SK-N-SH (cell line): ENCODE results near the gene KCTD19. TPM values are rescaled to one million over a fixed set of nuclear protein-coding genes. Genes with fewer than 3 reads are reported as not detected.

ENCODE experiments used
- CTCF ChIA-PET: fragments of 300-600, 350-600 bp; formaldehyde crosslinking; extraction: SDS; loops from one replicate; lab custom pipeline; 2021; lab: Yijun Ruan, JAX
- POLR2A ChIA-PET: fragments of 350-600 bp; sonication (Branson Sonifier 250); formaldehyde crosslinking; extraction: SDS; loops from one replicate; lab custom pipeline; 2020; ENCODE audit warnings: antibody characterized with exemption, inconsistent platforms; lab: Yijun Ruan, JAX
- DNase-seq: peaks from one replicate; pipeline ENCODE4 v3.0.0; 2012
- H2AFZ ChIP-seq: fragments of 200-600 bp; sonication (generic); 2 replicates; pipeline ENCODE4 v1.8.1; 2016; ENCODE audit warnings: antibody characterized with exemption, mild to moderate bottlenecking, low read depth
- H3F3A ChIP-seq: fragments of 200-600 bp; sonication (generic); replicated peaks from 2 replicates; pipeline ENCODE3; 2016; ENCODE audit warnings: antibody characterized with exemption, mild to moderate bottlenecking; ENCODE audit not compliant: insufficient read depth
- H3K27ac ChIP-seq, 2 experiments: fragments of 200-500 bp in 1 of 2; fragments of 200-600 bp in 1 of 2; sonication (Bioruptor generic) in 1 of 2; sonication (generic), shearing (Covaris generic) in 1 of 2; 2 replicates each; pipeline versions ENCODE4 v1.5.1 to v1.6.1; 2014 to 2016; ENCODE audit warnings: low read depth in 2 of 2, inconsistent platforms in 1 of 2, low read length in 1 of 2, mild to moderate bottlenecking in 1 of 2, mixed read lengths in 1 of 2
- H3K27me3 ChIP-seq: fragments of 200-600 bp; sonication (generic), shearing (Covaris generic); 2 replicates; pipeline ENCODE4 v1.6.1; 2016; ENCODE audit warnings: mixed run types; ENCODE audit not compliant: insufficient read depth
- H3K36me3 ChIP-seq, 2 experiments: fragments of 200-500 bp in 1 of 2; fragments of 200-600 bp in 1 of 2; sonication (Bioruptor generic) in 1 of 2; sonication (generic) in 1 of 2; replicated peaks in 1 of 2; 2 replicates each; pipeline versions ENCODE3 to v1.5.1; 2014 to 2016; ENCODE audit warnings: low read length in 1 of 2, mild to moderate bottlenecking in 1 of 2; ENCODE audit not compliant: insufficient read depth in 2 of 2, control insufficient read depth in 1 of 2
- H3K4me1 ChIP-seq, 2 experiments: fragments of 200-500 bp in 1 of 2; fragments of 200-600 bp in 1 of 2; sonication (Bioruptor generic) in 1 of 2; sonication (generic), shearing (Covaris generic) in 1 of 2; 2 replicates each; pipeline versions ENCODE4 v1.5.1 to v1.6.1; 2014 to 2016; ENCODE audit warnings: low read depth in 1 of 2, low read length in 1 of 2, mixed run types in 1 of 2; ENCODE audit not compliant: insufficient read depth in 2 of 2, control insufficient read depth in 1 of 2
- H3K4me2 ChIP-seq: fragments of 200-600 bp; sonication (generic), shearing (Covaris generic); 2 replicates; pipeline ENCODE4 v1.6.1; 2017; ENCODE audit warnings: mixed run types
- H3K4me3 ChIP-seq, 2 experiments: fragments of 200-500 bp in 1 of 2; fragments of 200-600 bp in 1 of 2; sonication (Bioruptor generic) in 1 of 2; sonication (generic), shearing (Covaris generic) in 1 of 2; 2 replicates each; pipeline versions ENCODE4 v1.5.1 to v1.8.1; 2014 to 2016; ENCODE audit warnings: low read depth in 2 of 2, inconsistent platforms in 1 of 2, low read length in 1 of 2, mild to moderate bottlenecking in 1 of 2, mixed read lengths in 1 of 2, moderate library complexity in 1 of 2
- H3K79me2 ChIP-seq: fragments of 200-600 bp; sonication (generic); 2 replicates; pipeline ENCODE4 v1.8.1; 2017; ENCODE audit warnings: mild to moderate bottlenecking; ENCODE audit not compliant: insufficient read depth
- H3K9ac ChIP-seq: fragments of 200-600 bp; sonication (generic); 2 replicates; pipeline ENCODE4 v1.6.1; 2017; ENCODE audit warnings: mixed run types
- H3K9me2 ChIP-seq: fragments of 200-600 bp; sonication (generic); 2 replicates; pipeline ENCODE4 v1.6.1; 2017; ENCODE audit warnings: mixed run types
- H3K9me3 ChIP-seq: fragments of 200-600 bp; sonication (generic); 2 replicates; pipeline ENCODE4 v1.6.1; 2017; ENCODE audit warnings: mixed run types, mild to moderate bottlenecking, moderate library complexity
- H4K20me1 ChIP-seq: fragments of 200-600 bp; sonication (generic); 2 replicates; pipeline ENCODE4 v1.6.1; 2017; ENCODE audit warnings: mild to moderate bottlenecking, mixed run types; ENCODE audit not compliant: insufficient read depth
- CHD2 ChIP-seq: fragments of 150-350 bp; IDR thresholded peaks from 2 replicates; pipeline ENCODE4 v1.6.1; 2018; ENCODE audit warnings: low read length; ENCODE audit not compliant: partially characterized antibody
- EZH2phosphoT487 ChIP-seq: fragments of 200-600 bp; sonication (generic); IDR thresholded peaks from 2 replicates; pipeline ENCODE4 v1.6.1; 2017; ENCODE audit warnings: low read depth, mixed run types, mild to moderate bottlenecking, antibody characterized with exemption, moderate library complexity, borderline replicate concordance
- FOSL2 ChIP-seq: IDR thresholded peaks from 2 replicates; pipeline ENCODE4 v1.4.0; 2012; ENCODE audit warnings: low read depth, mild to moderate bottlenecking, moderate library complexity, borderline replicate concordance
- GABPA ChIP-seq: IDR thresholded peaks from 2 replicates; pipeline ENCODE4 v1.4.0; 2012; ENCODE audit warnings: low read depth, mild to moderate bottlenecking
- GATA2 ChIP-seq: sonication (generic); formaldehyde crosslinking; IDR thresholded peaks from 2 replicates; pipeline ENCODE4 v1.5.0; 2020; ENCODE audit warnings: mild to moderate bottlenecking, missing genetic modification reagents
- NFIC ChIP-seq: IDR thresholded peaks from 2 replicates; pipeline ENCODE4 v1.4.0; 2012; ENCODE audit warnings: borderline replicate concordance
- NRF1 ChIP-seq: IDR thresholded peaks from 2 replicates; pipeline ENCODE4 v1.6.1; 2012; ENCODE audit warnings: low read depth, mild to moderate bottlenecking, low read length
- POLR2AphosphoS5 ChIP-seq: IDR thresholded peaks from 2 replicates; pipeline ENCODE4 v1.6.1; 2012; ENCODE audit warnings: low read depth, low read length
- RAD21 ChIP-seq: IDR thresholded peaks from 2 replicates; pipeline ENCODE4 v1.6.1; 2012; ENCODE audit warnings: mild to moderate bottlenecking, low read length
- SIN3A ChIP-seq: IDR thresholded peaks from 2 replicates; pipeline ENCODE4 v1.6.1; 2012; ENCODE audit warnings: low read depth, mild to moderate bottlenecking, low read length, moderate library complexity, borderline replicate concordance
- SMC3 ChIP-seq: IDR thresholded peaks from 2 replicates; pipeline ENCODE4 v1.6.1; 2012; ENCODE audit warnings: low read depth, low read length, improper control_type of control experiment
- TCF12 ChIP-seq: IDR thresholded peaks from 2 replicates; pipeline ENCODE4 v1.4.0; 2012
- TEAD4 ChIP-seq: IDR thresholded peaks from 2 replicates; pipeline ENCODE4 v1.4.0; 2012; ENCODE audit warnings: mild to moderate bottlenecking, borderline replicate concordance; ENCODE audit not compliant: insufficient read depth
- WGBS: methylation state at CpG from one replicate; pipeline ENCODE4 v1.1.6; 2017; ENCODE audit warnings: low lambda C conversion rate; 5-methylcytosine and 5-hydroxymethylcytosine counted together
- polyA plus RNA-seq, 3 experiments: library from polyadenylated mRNA; depleted of rRNA; stranded (reverse); fragments of >200 nt; gene quantifications; 2 replicates each; pipeline ENCODE4 v1.2.3, GENCODE V29; 2012
- TF ChIP-seq, protein P1 (sequence below): IDR thresholded peaks from 2 replicates; pipeline ENCODE4 v1.4.0; 2012; ENCODE audit warnings: low read depth
- TF ChIP-seq, protein P2 (sequence below): IDR thresholded peaks from 2 replicates; pipeline ENCODE4 v1.6.1; 2012; ENCODE audit warnings: mild to moderate bottlenecking, low read depth, low read length, moderate library complexity
- TF ChIP-seq, protein P3 (sequence below): fragments of 200-600 bp; sonication (generic); IDR thresholded peaks from 2 replicates; pipeline ENCODE4 v1.6.1; 2017; ENCODE audit warnings: antibody characterized with exemption, mild to moderate bottlenecking, moderate library complexity
- TF ChIP-seq, protein P4 (sequence below): IDR thresholded peaks from 2 replicates; pipeline ENCODE4; 2012
- TF ChIP-seq, protein P5 (sequence below): fragments of 150-350 bp; IDR thresholded peaks from 2 replicates; pipeline ENCODE4 v1.6.1; 2017; ENCODE audit warnings: antibody characterized with exemption, low read length, low read depth, borderline replicate concordance

The KCTD19 gene
- polyA plus RNA-seq, 1 of the 3 experiments (the other 2 are of a cell fraction): 1.8 TPM

DNA sequence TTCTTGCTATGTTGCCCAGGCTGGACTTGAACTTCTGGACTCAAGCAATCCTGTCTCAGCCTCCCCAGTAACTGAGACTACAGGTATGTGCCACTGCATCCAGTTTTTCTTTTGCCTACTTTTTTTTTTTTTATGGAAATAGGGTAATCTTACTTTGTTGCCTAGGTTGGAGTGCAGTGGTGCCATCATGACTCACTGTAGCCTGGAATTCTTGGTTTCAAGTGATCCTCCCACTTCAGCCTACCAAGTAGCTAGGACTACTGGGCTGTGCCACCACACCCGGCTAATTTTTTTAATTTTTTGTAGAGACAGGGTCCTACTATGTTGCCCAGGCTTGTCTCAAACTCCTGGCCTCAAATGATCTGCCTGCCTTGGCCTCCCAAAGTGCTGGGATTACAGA lies 10.1 kb upstream of the KCTD19 start:
- WGBS: 81% methylated on average over 1 of the region's 1 CpG
- Histone ChIP-seq H3F3A (peaks cover 12% of the 10 kb centered on the region), H3K4me2 (no peak overlapping the region), H3K36me3 (no peaks in the 10 kb centered on the region), H3K9ac (no peak overlapping the region), H3K79me2 (no peaks in the 10 kb centered on the region), H3K4me1 (no peaks in the 10 kb centered on the region), H4K20me1 (no peaks in the 10 kb centered on the region), H3K27me3 (no peaks in the 10 kb centered on the region), H3K9me2 (no peaks in the 10 kb centered on the region), H3K9me3 (no peaks in the 10 kb centered on the region), H3K27ac (no peak overlapping the region), H2AFZ (no peak overlapping the region), H3K4me3 (no peak overlapping the region)
- ChIA-PET POLR2A (no interaction called here), CTCF (no interaction called here)
- DNase-seq: no peak
- TF ChIP-seq TCF12 (no peak), SIN3A (no peak), TEAD4 (no peak), GABPA (no peak), SMC3 (no peak), NRF1 (no peak), POLR2AphosphoS5 (no peak), NFIC (no peak), CHD2 (no peak), EZH2phosphoT487 (no peak), FOSL2 (no peak), RAD21 (no peak), GATA2 (CRISPR knock-in tag) (no peak)
- TF ChIP-seq, protein P1, sequence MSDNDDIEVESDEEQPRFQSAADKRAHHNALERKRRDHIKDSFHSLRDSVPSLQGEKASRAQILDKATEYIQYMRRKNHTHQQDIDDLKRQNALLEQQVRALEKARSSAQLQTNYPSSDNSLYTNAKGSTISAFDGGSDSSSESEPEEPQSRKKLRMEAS: no peak
- TF ChIP-seq, protein P2, sequence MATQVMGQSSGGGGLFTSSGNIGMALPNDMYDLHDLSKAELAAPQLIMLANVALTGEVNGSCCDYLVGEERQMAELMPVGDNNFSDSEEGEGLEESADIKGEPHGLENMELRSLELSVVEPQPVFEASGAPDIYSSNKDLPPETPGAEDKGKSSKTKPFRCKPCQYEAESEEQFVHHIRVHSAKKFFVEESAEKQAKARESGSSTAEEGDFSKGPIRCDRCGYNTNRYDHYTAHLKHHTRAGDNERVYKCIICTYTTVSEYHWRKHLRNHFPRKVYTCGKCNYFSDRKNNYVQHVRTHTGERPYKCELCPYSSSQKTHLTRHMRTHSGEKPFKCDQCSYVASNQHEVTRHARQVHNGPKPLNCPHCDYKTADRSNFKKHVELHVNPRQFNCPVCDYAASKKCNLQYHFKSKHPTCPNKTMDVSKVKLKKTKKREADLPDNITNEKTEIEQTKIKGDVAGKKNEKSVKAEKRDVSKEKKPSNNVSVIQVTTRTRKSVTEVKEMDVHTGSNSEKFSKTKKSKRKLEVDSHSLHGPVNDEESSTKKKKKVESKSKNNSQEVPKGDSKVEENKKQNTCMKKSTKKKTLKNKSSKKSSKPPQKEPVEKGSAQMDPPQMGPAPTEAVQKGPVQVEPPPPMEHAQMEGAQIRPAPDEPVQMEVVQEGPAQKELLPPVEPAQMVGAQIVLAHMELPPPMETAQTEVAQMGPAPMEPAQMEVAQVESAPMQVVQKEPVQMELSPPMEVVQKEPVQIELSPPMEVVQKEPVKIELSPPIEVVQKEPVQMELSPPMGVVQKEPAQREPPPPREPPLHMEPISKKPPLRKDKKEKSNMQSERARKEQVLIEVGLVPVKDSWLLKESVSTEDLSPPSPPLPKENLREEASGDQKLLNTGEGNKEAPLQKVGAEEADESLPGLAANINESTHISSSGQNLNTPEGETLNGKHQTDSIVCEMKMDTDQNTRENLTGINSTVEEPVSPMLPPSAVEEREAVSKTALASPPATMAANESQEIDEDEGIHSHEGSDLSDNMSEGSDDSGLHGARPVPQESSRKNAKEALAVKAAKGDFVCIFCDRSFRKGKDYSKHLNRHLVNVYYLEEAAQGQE: no peak
- TF ChIP-seq, protein P3, sequence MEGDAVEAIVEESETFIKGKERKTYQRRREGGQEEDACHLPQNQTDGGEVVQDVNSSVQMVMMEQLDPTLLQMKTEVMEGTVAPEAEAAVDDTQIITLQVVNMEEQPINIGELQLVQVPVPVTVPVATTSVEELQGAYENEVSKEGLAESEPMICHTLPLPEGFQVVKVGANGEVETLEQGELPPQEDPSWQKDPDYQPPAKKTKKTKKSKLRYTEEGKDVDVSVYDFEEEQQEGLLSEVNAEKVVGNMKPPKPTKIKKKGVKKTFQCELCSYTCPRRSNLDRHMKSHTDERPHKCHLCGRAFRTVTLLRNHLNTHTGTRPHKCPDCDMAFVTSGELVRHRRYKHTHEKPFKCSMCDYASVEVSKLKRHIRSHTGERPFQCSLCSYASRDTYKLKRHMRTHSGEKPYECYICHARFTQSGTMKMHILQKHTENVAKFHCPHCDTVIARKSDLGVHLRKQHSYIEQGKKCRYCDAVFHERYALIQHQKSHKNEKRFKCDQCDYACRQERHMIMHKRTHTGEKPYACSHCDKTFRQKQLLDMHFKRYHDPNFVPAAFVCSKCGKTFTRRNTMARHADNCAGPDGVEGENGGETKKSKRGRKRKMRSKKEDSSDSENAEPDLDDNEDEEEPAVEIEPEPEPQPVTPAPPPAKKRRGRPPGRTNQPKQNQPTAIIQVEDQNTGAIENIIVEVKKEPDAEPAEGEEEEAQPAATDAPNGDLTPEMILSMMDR: no peak
- TF ChIP-seq, protein P4, sequence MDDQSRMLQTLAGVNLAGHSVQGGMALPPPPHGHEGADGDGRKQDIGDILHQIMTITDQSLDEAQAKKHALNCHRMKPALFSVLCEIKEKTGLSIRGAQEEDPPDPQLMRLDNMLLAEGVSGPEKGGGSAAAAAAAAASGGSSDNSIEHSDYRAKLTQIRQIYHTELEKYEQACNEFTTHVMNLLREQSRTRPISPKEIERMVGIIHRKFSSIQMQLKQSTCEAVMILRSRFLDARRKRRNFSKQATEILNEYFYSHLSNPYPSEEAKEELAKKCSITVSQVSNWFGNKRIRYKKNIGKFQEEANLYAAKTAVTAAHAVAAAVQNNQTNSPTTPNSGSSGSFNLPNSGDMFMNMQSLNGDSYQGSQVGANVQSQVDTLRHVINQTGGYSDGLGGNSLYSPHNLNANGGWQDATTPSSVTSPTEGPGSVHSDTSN: no peak
- TF ChIP-seq, protein P5, sequence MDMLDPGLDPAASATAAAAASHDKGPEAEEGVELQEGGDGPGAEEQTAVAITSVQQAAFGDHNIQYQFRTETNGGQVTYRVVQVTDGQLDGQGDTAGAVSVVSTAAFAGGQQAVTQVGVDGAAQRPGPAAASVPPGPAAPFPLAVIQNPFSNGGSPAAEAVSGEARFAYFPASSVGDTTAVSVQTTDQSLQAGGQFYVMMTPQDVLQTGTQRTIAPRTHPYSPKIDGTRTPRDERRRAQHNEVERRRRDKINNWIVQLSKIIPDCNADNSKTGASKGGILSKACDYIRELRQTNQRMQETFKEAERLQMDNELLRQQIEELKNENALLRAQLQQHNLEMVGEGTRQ: no peak
